ENCODE measurements around the gene MACROD2. TPM values are rescaled to one million over a fixed set of nuclear protein-coding genes. Genes with fewer than 3 reads are reported as not detected.

MACROD2 gene
- total and polyA plus RNA-seq, 2 donors (not counting 1 experiment from before 2014, with no cell fraction given), result 5.3 to 6.7 TPM

DNA sequence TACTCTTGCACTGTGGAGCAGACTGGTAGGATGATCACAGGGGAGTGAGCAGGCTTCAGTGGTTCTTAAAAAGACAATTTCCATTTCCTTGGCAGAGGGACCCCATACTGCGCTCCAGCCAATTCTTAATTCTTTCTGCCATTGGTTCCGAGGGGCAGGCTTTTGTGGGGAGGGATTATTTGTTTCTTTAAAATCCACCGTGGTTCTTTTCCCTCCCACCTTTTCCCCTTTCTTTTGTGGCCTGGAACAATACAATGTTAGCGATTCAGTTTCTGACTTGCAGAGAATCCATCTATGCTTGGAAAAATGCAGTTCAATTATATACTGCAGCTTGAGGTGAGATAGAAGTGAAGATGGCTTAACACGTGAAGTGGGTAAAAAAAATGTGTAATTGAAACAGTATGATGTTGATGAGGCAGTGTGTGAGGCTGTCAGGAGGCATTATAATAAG is 721.1 kb downstream of the MACROD2 start:
- H3K4me1 ChIP-seq (ENCODE audit: control insufficient read depth in 2 of 2, insufficient read depth in 2 of 2, low read length in 2 of 2), result no peaks in the 10 kb centered on the region
- no peaks in the 10 kb centered on the region for H3K36me3 ChIP-seq (replicated peaks in 1 of 2; ENCODE audit: control extremely low read depth in 1 of 2, control insufficient read depth in 1 of 2, extremely low read depth in 1 of 2, insufficient read depth in 2 of 2, low read length in 1 of 2)
- Mint-ChIP-seq H3K27ac (no peak overlapping the region), H3K4me1 (no peaks in the 10 kb centered on the region), H3K27me3 (peaks cover 5% of the 10 kb centered on the region), H3K9me3 (ENCODE audit: insufficient read depth) (no peaks in the 10 kb centered on the region), H3K4me3 (no peak overlapping the region)
- H3K4me3 ChIP-seq (ENCODE audit: control extremely low read depth in 1 of 5, extremely low read depth in 1 of 5, insufficient read depth in 1 of 5, low read depth in 2 of 5, low read length in 4 of 5), result no peak overlapping the region
- no peaks in the 10 kb centered on the region for H3K79me2 ChIP-seq (ENCODE audit: control insufficient read depth, insufficient read depth, low read length)
- H3K9ac ChIP-seq (ENCODE audit: low read length), result no peak overlapping the region
- no peaks in the 10 kb centered on the region for H4K20me1 ChIP-seq (ENCODE audit: control insufficient read depth, insufficient read depth, low read length, poor library complexity, severe bottlenecking)
- ATAC-seq (ENCODE audit: low read depth), result no peak
- TF ChIP-seq, protein P1, sequence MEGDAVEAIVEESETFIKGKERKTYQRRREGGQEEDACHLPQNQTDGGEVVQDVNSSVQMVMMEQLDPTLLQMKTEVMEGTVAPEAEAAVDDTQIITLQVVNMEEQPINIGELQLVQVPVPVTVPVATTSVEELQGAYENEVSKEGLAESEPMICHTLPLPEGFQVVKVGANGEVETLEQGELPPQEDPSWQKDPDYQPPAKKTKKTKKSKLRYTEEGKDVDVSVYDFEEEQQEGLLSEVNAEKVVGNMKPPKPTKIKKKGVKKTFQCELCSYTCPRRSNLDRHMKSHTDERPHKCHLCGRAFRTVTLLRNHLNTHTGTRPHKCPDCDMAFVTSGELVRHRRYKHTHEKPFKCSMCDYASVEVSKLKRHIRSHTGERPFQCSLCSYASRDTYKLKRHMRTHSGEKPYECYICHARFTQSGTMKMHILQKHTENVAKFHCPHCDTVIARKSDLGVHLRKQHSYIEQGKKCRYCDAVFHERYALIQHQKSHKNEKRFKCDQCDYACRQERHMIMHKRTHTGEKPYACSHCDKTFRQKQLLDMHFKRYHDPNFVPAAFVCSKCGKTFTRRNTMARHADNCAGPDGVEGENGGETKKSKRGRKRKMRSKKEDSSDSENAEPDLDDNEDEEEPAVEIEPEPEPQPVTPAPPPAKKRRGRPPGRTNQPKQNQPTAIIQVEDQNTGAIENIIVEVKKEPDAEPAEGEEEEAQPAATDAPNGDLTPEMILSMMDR (IDR thresholded peaks at IDR 0.05), result no peak
- no peak for TF ChIP-seq EZH2 (IDR thresholded peaks at IDR 0.05; ENCODE audit: borderline replicate concordance, insufficient read depth, low read depth, low read length, poor library complexity, severe bottlenecking)
- peaks cover 0 to 2% (median 0%) of the 10 kb centered on the region in 3 donors for H3K9me3 ChIP-seq (ENCODE audit: control extremely low read depth in 1 of 3, control insufficient read depth in 2 of 3, insufficient read depth in 1 of 3, low read length in 2 of 3)
- H3K27me3 ChIP-seq (replicated peaks in 1 of 4; ENCODE audit: control extremely low read depth in 1 of 4, control insufficient read depth in 3 of 4, insufficient read depth in 4 of 4, low read length in 3 of 4), result no peaks in the 10 kb centered on the region
- 83% methylated on average over 2 of the region's 5 CpGs for WGBS (ENCODE audit: insufficient coverage)
- intact Hi-C loops (cut with micrococcal nuclease), result no loop called here
- H3K27ac ChIP-seq (ENCODE audit: low read length in 2 of 2), result no peak overlapping the region
- DNase-seq, result no peak
- H2AFZ ChIP-seq (ENCODE audit: insufficient read depth, low read depth, low read length, poor library complexity, severe bottlenecking), result no peak overlapping the region
- ChIA-PET POLR2A (no interaction called here), CTCF (no interaction called here)
- H3K4me2 ChIP-seq (replicated peaks; ENCODE audit: low read depth, low read length, poor library complexity, severe bottlenecking), result no peak overlapping the region

DNA sequence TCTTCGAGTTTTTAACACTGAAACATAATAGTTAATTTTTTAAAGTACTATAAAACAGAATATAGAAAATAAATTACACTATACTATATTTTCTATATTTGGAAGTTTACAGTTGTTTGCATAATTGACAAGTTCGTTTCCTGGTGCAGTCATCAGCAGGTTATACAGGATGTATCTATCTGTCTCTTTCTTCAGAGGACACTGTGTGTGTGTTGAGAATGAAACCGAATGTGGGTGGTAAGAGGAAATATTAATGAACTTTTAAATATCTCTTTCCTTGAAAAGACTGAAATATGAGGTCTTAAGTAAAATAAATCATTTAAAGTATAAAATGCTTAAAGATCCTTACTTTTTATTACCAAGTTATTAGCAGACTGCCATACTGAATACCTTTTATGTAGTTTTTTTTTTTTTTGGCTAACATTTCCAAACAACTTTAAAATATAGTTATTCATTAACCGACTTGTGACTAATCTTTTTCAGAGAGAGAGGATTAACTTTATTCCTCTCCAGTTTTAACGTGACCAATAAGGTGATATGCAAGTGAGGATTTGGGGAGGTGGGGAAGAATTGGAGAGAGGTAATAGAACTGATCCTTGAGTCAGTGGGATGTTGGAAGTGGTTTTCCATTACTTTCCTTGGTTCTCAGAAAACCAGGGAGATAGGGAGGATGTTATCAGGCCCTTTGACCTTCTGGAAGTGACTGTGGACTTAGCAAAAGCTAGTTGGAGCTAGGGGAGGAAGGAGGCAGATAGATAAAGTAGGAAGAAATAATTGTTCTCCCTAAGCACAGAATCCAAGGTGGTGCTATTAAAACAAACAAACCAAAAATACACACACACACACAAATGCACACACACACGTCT is 722.1 kb downstream of the MACROD2 start:
- H3K27me3 Mint-ChIP-seq, result peaks cover 5% of the 10 kb centered on the region
- Histone ChIP-seq H3K4me2 (replicated peaks; ENCODE audit: low read depth, low read length, poor library complexity, severe bottlenecking) (no peak overlapping the region), H3K27ac (ENCODE audit: low read length in 2 of 2) (no peak overlapping the region), H3K27me3 (replicated peaks in 1 of 4; ENCODE audit: control extremely low read depth in 1 of 4, control insufficient read depth in 3 of 4, insufficient read depth in 4 of 4, low read length in 3 of 4) (no peaks in the 10 kb centered on the region), H3K9me3 (ENCODE audit: control extremely low read depth in 1 of 3, control insufficient read depth in 2 of 3, insufficient read depth in 1 of 3, low read length in 2 of 3) (peaks cover 0 to 2% (median 0%) of the 10 kb centered on the region in 3 donors), H3K4me3 (ENCODE audit: control extremely low read depth in 1 of 5, extremely low read depth in 1 of 5, insufficient read depth in 1 of 5, low read depth in 2 of 5, low read length in 4 of 5) (no peak overlapping the region), H4K20me1 (ENCODE audit: control insufficient read depth, insufficient read depth, low read length, poor library complexity, severe bottlenecking) (no peaks in the 10 kb centered on the region), H3K4me1 (ENCODE audit: control insufficient read depth in 2 of 2, insufficient read depth in 2 of 2, low read length in 2 of 2) (no peaks in the 10 kb centered on the region), H3K9ac (ENCODE audit: low read length) (no peak overlapping the region), H3K36me3 (replicated peaks in 1 of 2; ENCODE audit: control extremely low read depth in 1 of 2, control insufficient read depth in 1 of 2, extremely low read depth in 1 of 2, insufficient read depth in 2 of 2, low read length in 1 of 2) (no peaks in the 10 kb centered on the region), H3K79me2 (ENCODE audit: control insufficient read depth, insufficient read depth, low read length) (no peaks in the 10 kb centered on the region), H2AFZ (ENCODE audit: insufficient read depth, low read depth, low read length, poor library complexity, severe bottlenecking) (no peak overlapping the region)
- ATAC-seq (ENCODE audit: low read depth) (no peak), DNase-seq (no peak)
- no peaks in the 10 kb centered on the region for H3K9me3 Mint-ChIP-seq (ENCODE audit: insufficient read depth)
- intact Hi-C loops (cut with micrococcal nuclease), result no loop called here
- no peaks in the 10 kb centered on the region for H3K4me1 Mint-ChIP-seq
- no peak overlapping the region for H3K27ac Mint-ChIP-seq
- ChIA-PET POLR2A (no interaction called here), CTCF (no interaction called here)
- no peak overlapping the region for H3K4me3 Mint-ChIP-seq
- 80% methylated on average over 1 of the region's 6 CpGs for WGBS (ENCODE audit: insufficient coverage)
- no peak for TF ChIP-seq EZH2 (IDR thresholded peaks at IDR 0.05; ENCODE audit: borderline replicate concordance, insufficient read depth, low read depth, low read length, poor library complexity, severe bottlenecking)
- TF ChIP-seq, protein P1 (IDR thresholded peaks at IDR 0.05), result no peak
